Measurements from ENCODE around the gene TMEM144. TPM values are rescaled to one million over a fixed set of nuclear protein-coding genes. Genes with fewer than 3 reads are reported as not detected.

The TMEM144 gene
- total RNA-seq, 4 donors from 2014 or later = 5.6 to 15.4 (median 10.4) TPM

DNA sequence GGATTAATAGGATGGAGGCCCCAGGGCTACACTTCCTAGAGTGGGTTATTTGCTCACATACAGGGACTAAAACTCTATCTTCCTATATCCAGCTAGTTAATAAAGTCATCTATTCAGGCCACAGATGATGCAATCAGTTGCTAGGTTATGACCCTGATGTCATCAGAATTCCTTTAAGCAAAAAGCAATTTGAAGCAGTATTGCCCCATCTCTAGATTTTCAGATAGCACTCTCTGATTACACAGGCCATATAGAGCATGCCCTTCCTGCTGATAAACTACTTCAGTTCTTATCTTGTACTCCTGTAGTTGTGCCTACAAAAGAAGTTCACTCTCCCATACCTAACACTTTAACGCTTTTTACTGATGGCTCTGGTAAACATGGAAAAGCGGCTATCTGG is 84.8 kb downstream of the TMEM144 start:
- DNase-seq (ENCODE audit: low spot score) (no peak), ATAC-seq (ENCODE audit: low FRiP score) (no peak)
- TF ChIP-seq, protein P1, sequence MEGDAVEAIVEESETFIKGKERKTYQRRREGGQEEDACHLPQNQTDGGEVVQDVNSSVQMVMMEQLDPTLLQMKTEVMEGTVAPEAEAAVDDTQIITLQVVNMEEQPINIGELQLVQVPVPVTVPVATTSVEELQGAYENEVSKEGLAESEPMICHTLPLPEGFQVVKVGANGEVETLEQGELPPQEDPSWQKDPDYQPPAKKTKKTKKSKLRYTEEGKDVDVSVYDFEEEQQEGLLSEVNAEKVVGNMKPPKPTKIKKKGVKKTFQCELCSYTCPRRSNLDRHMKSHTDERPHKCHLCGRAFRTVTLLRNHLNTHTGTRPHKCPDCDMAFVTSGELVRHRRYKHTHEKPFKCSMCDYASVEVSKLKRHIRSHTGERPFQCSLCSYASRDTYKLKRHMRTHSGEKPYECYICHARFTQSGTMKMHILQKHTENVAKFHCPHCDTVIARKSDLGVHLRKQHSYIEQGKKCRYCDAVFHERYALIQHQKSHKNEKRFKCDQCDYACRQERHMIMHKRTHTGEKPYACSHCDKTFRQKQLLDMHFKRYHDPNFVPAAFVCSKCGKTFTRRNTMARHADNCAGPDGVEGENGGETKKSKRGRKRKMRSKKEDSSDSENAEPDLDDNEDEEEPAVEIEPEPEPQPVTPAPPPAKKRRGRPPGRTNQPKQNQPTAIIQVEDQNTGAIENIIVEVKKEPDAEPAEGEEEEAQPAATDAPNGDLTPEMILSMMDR (IDR thresholded peaks at IDR 0.05) = no peak

- TF ChIP-seq, protein P1 (IDR thresholded peaks at IDR 0.05) = no peak
- DNase-seq (ENCODE audit: low spot score) (no peak), ATAC-seq (ENCODE audit: low FRiP score) (no peak)
These were observed 87.6 kb downstream of the TMEM144 start for GRCh38 chr4:158297866-158298265.

DNA sequence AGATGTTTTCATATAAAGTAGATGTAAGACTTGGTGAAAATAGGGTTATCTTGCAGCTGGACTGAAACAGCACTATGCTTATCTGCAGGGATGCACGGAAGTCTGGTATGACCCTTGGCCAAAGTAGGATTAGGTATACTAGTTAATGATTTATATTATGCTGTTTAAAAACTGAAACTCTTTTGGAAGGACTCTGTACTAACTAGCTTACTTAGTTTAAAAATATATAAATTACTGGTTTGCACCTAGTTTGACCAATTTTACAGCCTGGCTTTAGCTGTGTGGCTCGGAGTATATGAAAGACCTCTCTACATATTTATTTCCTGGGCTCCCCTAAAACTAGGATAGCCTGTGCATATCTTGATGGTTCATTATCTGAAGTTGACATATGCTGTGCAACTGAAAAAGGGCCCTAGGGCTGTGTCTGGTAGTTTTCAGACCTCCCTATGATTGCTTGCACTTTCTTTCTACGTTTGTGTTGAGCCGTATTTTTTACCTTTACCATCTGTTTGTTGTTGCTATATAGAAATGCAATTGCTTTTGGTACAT is 89.2 kb downstream of the TMEM144 start:
- ATAC-seq (ENCODE audit: low FRiP score) (no peak), DNase-seq (ENCODE audit: low spot score) (no peak)
- TF ChIP-seq, protein P1 (IDR thresholded peaks at IDR 0.05) = no peak

DNA sequence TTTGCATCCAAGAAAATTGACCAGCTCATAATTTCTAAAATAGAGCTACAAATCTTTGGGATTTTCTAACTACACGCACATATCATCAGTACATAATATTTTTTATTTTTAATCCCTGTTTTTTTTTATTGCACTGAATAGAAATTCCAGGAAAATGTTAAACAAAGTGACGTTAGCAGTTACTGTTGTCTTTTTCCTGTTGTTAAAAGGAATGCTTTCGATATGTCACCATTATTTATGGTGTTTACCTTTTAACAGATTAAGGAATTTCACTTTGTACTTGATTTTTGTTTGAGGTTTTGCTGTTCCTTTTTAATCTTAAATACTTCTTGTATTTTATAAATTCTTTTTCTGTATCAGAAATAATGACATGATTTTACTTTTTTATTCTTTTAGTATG is 89.7 kb downstream of the TMEM144 start:
- DNase-seq (ENCODE audit: low spot score) = no peak
- ATAC-seq (ENCODE audit: low FRiP score) = no peak
- TF ChIP-seq, protein P1 (IDR thresholded peaks at IDR 0.05) = no peak

DNA sequence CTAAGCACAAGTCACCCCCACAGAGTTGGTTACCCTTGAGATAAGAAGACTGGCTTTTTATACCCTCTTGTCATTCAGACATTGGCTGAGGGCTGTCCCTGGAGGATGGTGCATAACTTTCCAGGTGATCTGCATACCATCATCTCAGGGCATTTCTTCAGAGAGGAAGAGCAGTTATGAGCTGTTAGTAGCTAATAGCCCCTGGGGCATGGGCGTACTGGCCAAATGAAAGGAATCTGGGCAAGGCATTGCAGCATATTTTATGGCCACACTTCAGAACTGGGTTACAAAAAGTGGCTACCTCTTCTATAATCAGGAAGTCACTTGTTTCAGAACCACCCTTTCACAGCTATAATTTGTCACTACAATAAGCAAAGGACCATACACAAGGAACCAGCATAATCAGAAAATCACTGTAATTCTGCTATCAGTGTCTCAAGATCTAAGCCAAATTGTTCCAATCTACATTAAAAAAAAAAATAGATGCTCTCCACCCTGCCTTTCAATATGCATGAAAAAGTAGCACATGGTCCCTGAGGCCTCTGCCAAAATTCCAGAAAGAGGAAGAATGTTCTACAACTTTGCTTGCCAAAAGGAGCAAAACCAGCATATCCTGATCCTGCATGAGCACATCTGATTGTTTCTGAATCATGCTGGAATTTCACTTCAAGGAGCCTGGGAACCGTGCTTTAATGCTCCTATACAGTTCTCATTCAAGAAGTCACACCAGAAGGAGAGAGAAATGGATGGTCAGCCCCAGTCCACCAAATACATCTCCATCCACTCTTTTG is 92.0 kb downstream of the TMEM144 start:
- no peak for ATAC-seq (ENCODE audit: low FRiP score)
- TF ChIP-seq, protein P1 (IDR thresholded peaks at IDR 0.05) = no peak
- DNase-seq (ENCODE audit: low spot score) = no peak

DNA sequence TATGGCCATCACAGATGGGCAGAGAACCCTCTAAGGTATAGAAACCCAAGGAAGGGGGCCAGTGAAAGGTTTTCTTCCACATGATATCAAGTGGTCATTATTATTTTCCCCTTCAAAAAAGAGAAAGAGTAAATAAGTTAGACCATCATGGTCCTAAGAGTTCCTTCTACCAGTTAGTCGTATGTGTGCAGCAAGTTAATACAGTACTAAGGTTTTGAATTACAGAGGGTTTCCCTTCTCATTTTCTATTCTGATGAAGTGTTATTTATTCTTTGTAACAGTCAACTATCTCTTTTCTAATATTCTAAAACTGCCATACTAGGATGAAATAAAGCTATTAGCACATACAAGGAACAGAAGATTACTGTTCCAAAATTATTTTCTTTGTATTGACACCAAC is 94.4 kb downstream of the TMEM144 start:
- TF ChIP-seq, protein P1 (IDR thresholded peaks at IDR 0.05) = no peak
- DNase-seq (ENCODE audit: low spot score) (no peak), ATAC-seq (ENCODE audit: low FRiP score) (no peak)

Other genes with a start within 250 kb of the TMEM144 start
- 10 to 100 TPM; 50.2 to 94.2 (median 64.8) TPM for gene GASK1B, start 37.5 kb upstream of the TMEM144 start, total RNA-seq